SH-SY5Y (cell line): ENCODE data around the gene DPH6.

Source experiments
- GATA2 ChIP-seq: IDR thresholded peaks from 2 replicates; pipeline ENCODE4 v1.6.1; 2011; ENCODE audit warnings: mild to moderate bottlenecking, low read depth, low read length
- GATA3 ChIP-seq: IDR thresholded peaks from 2 replicates; pipeline ENCODE4 v1.6.1; 2011; ENCODE audit warnings: low read depth, mild to moderate bottlenecking, low read length, moderate library complexity

DNA sequence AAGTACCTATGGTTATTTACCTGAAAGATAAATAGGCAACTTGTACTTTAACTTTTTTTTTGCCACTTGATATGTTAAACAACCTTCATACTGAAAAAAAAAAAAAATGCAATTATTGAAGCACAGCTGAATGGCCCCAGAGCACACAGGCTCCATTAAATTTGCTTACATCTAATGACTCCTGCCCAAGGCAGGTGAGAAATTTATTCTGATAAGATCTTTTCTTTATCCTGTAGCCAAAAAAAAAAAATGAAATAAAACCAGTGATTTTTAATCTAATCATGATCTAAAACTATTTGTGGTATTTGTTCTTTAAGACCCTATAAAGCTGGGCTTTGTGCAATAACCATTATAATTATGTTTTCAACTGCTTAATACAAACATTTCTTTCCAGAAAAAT, 115.7 kb downstream of the DPH6 start:
- TF ChIP-seq GATA2, result no peak
- no peak for TF ChIP-seq GATA3
